Right lobe of liver (tissue), 6 donors: ENCODE measurements around the gene METTL6. TPM values are rescaled to one million over a fixed set of nuclear protein-coding genes. Genes with fewer than 3 reads are reported as not detected.
A peak's percentile ranks its signal among the peaks of the same experiment; 100 is the strongest.

ENCODE experiments used
- ATAC-seq, 4 donors: fragments of 200-7000 bp; cut with Tn5 transposase; one replicate each; pipeline ENCODE4 v1.9.1; 2020; ENCODE audit warnings: mild to moderate bottlenecking in 4 of 4, moderate library complexity in 4 of 4
- DNase-seq, 3 donors: peaks; one replicate each; pipeline ENCODE4 v3.0.0-alpha.2; 2020
- H3K27ac ChIP-seq, 3 donors: fragments of 200-600 bp; one replicate each; pipeline ENCODE4 v1.8.0; 2022
- H3K27me3 ChIP-seq, 2 donors: fragments of 200-600 bp; one replicate each; pipeline ENCODE4 v1.8.0; 2022
- H3K36me3 ChIP-seq, 4 donors: fragments of 200-600 bp; sonication (generic) in 1 of 4; one replicate each; pipeline versions ENCODE4 v1.5.1 to v1.8.0; 2017 to 2022; ENCODE audit warnings: control low read depth in 1 of 4
- H3K4me1 ChIP-seq, 4 donors: fragments of 200-600 bp; sonication (generic) in 1 of 4; one replicate each; pipeline versions ENCODE4 v1.5.1 to v1.8.0; 2017 to 2022; ENCODE audit warnings: control low read depth in 1 of 4
- H3K4me3 ChIP-seq, 3 donors: fragments of 200-600 bp; one replicate each; pipeline ENCODE4 v1.8.0; 2022
- H3K9me3 ChIP-seq, 4 donors: fragments of 200-600 bp; sonication (generic) in 1 of 4; one replicate each; pipeline versions ENCODE4 v1.5.1 to v1.8.0; 2017 to 2022; ENCODE audit warnings: control low read depth in 1 of 4
- POLR2A ChIP-seq: fragments of 450-650 bp; IDR thresholded peaks from one replicate; pipeline ENCODE4 v1.6.1; 2017; ENCODE audit warnings: antibody characterized with exemption, mild to moderate bottlenecking
- WGBS: methylation state at CpG from one replicate; pipeline ENCODE4 v1.1.6; 2018; ENCODE audit warnings: low coverage, low lambda C conversion rate; ENCODE audit not compliant: insufficient coverage; ENCODE audit errors: missing lambda C conversion rate; 5-methylcytosine and 5-hydroxymethylcytosine counted together
- intact Hi-C, 2 donors: fragments of 100-400 bp; cut with DNase I; formaldehyde crosslinking; loops; one replicate each; pipeline versions ENCODE4 v1.11.2 to v1.14.1; 2022
- long read RNA-seq: library from polyadenylated mRNA; unstranded; transcript quantifications from one replicate; pipeline ENCODE4 v2.0.0, GENCODE V29; 2019
- total RNA-seq, 6 experiments: library from RNA; depleted of rRNA in 2 of 6; stranded (reverse); fragments of >200 nt in 2 of 6; fragmentation: NEBNext Ultra II Directional in 3 of 6; extraction: Animal tissue kit (Norgen Biotek cat#: 25700) in 3 of 6; gene quantifications; one replicate each; pipeline versions ENCODE4 v1.1.0 to v1.2.4, GENCODE V29; 2016 to 2023
- TF ChIP-seq, protein P1 (sequence below), 4 donors: fragments of 200-600 bp in 3 of 4; fragments of 450-650 bp in 1 of 4; IDR thresholded peaks; one replicate each; pipeline versions ENCODE4 v1.5.1 to v1.8.0; 2016 to 2022; ENCODE audit warnings: antibody characterized with exemption in 4 of 4, mild to moderate bottlenecking in 2 of 4
- donor health status: DM: no; HTN: yes; CAD: no.
- donor health status: DM: no; HTN: no; CAD: no.
- donor health status: DM: no; HTN: no; CAD: no.
- donor health status: DM: no; HTN: yes; CAD: no.
- donor health status: DM: no; HTN: yes; CAD: no.

METTL6 gene, protein sequence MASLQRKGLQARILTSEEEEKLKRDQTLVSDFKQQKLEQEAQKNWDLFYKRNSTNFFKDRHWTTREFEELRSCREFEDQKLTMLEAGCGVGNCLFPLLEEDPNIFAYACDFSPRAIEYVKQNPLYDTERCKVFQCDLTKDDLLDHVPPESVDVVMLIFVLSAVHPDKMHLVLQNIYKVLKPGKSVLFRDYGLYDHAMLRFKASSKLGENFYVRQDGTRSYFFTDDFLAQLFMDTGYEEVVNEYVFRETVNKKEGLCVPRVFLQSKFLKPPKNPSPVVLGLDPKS
- total RNA-seq = 1 to 10 TPM; 5.3 to 7.5 (median 6.2) TPM
- long read RNA-seq = 0 reads

- ATAC-seq (peak; percentile 92 to 95 (median 94)), DNase-seq (peak; percentile 82 to 88 (median 85))
- H3K9me3 ChIP-seq = no peaks in the 10 kb centered on the region
- H3K27ac ChIP-seq = peak within 1 kb of the TSS; percentile 59 to 90 (median 79)
- peaks cover 0 to 32% (median 4%) of the 10 kb centered on the region in 4 donors for H3K36me3 ChIP-seq
- no peaks in the 10 kb centered on the region for H3K27me3 ChIP-seq
- 0% methylated on average over 13 of the region's 52 CpGs for WGBS
- peak within 1 kb of the TSS; percentile 69 to 98 (median 76) for H3K4me3 ChIP-seq
- peaks cover 0 to 32% (median 13%) of the 10 kb centered on the region in 4 donors for H3K4me1 ChIP-seq
- intact Hi-C loops = no loop called here
- TF ChIP-seq, protein P1, sequence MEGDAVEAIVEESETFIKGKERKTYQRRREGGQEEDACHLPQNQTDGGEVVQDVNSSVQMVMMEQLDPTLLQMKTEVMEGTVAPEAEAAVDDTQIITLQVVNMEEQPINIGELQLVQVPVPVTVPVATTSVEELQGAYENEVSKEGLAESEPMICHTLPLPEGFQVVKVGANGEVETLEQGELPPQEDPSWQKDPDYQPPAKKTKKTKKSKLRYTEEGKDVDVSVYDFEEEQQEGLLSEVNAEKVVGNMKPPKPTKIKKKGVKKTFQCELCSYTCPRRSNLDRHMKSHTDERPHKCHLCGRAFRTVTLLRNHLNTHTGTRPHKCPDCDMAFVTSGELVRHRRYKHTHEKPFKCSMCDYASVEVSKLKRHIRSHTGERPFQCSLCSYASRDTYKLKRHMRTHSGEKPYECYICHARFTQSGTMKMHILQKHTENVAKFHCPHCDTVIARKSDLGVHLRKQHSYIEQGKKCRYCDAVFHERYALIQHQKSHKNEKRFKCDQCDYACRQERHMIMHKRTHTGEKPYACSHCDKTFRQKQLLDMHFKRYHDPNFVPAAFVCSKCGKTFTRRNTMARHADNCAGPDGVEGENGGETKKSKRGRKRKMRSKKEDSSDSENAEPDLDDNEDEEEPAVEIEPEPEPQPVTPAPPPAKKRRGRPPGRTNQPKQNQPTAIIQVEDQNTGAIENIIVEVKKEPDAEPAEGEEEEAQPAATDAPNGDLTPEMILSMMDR (IDR thresholded peaks at IDR 0.05) = peak in 1 of 4 donors; percentile 6
- peak; percentile 35 for TF ChIP-seq POLR2A
These were observed at the start of gene METTL6, which contains the start of gene EAF1 for GRCh38 chr3:15427182-15427880. Gene METTL6, minus strand, starts transcription at chr3:15427544. Its CDS starts 1,033 bp downstream, at chr3:15426511. Gene EAF1, plus strand, starts transcription at chr3:15427598. Its CDS starts 182 bp downstream, at chr3:15427780.

- H3K27ac ChIP-seq = no peak overlapping the region
- no peaks in the 10 kb centered on the region for H3K9me3 ChIP-seq
- no peak for DNase-seq
- no peak for ATAC-seq
- no peaks in the 10 kb centered on the region for H3K27me3 ChIP-seq
- no peaks in the 10 kb centered on the region for H3K4me1 ChIP-seq
- intact Hi-C loops = no loop called here
- no peaks in the 10 kb centered on the region for H3K36me3 ChIP-seq
- no peak overlapping the region for H3K4me3 ChIP-seq
- 68% methylated on average over 3 of the region's 3 CpGs for WGBS
- no peak for TF ChIP-seq POLR2A
- TF ChIP-seq, protein P1 (IDR thresholded peaks at IDR 0.05) = no peak
These were observed 49.0 kb upstream of the METTL6 start for GRCh38 chr3:15476378-15476777.

- Histone ChIP-seq H3K27me3 (no peaks in the 10 kb centered on the region), H3K4me3 (no peak overlapping the region), H3K27ac (no peak overlapping the region), H3K36me3 (no peaks in the 10 kb centered on the region), H3K9me3 (no peaks in the 10 kb centered on the region), H3K4me1 (no peaks in the 10 kb centered on the region)
- TF ChIP-seq, protein P1 (IDR thresholded peaks at IDR 0.05) = no peak
- no peak for TF ChIP-seq POLR2A
- WGBS = 0% methylated on average over 1 of the region's 5 CpGs
- DNase-seq (no peak), ATAC-seq (no peak)
- intact Hi-C loops = no loop called here
These were observed 47.8 kb upstream of the METTL6 start for GRCh38 chr3:15475161-15475560.

DNA sequence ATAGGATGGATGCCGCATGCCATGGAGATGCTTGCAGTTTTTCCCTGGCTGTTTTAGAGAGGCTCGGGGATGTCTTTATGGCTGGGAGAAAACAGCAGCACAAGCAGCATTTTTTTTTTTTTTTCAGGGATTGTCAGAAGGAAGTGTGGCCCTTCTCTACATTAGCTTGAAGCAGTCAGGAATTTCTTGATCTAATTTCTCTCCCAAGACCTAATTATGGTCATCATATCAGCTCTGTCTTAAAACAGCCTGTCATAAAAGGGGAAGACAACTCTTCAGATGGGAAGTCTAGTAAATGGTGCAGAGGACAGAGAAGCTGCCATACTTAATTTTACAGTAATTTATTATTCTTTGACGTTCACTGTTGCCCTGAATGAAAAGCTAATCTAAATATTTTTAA, 44.5 kb upstream of the METTL6 start:
- Histone ChIP-seq H3K36me3 (no peaks in the 10 kb centered on the region), H3K27ac (no peak overlapping the region), H3K4me1 (no peaks in the 10 kb centered on the region), H3K27me3 (no peaks in the 10 kb centered on the region), H3K9me3 (no peaks in the 10 kb centered on the region), H3K4me3 (no peak overlapping the region)
- DNase-seq (no peak), ATAC-seq (no peak)
- intact Hi-C loops = no loop called here
- TF ChIP-seq, protein P1 (IDR thresholded peaks at IDR 0.05) = no peak
- no peak for TF ChIP-seq POLR2A
- 85% methylated on average over 3 of the region's 3 CpGs for WGBS
